ENCODE results near the gene KRTAP4-8.
"Not testable (repeated sequence)": the region's sequence is repeated elsewhere in the genome, so short reads cannot be mapped to it uniquely, and the experiment has no call there.

Gene KRTAP4-8

GRCh38 chr17:41108728-41109386 lies 10.9 kb upstream of the KRTAP4-8 start:
- DNase-seq (ENCODE audit: low spot score) = not testable (repeated sequence)

- no peak for DNase-seq (ENCODE audit: low spot score)
Measured at GRCh38 chr17:41107941-41108450, 10.1 kb upstream of the KRTAP4-8 start.

- not testable (repeated sequence) for DNase-seq (ENCODE audit: low spot score)
Measured at GRCh38 chr17:41105347-41105746, 7.4 kb upstream of the KRTAP4-8 start, which contains the start of gene KRTAP4-9. Gene KRTAP4-9 (plus strand): TSS chr17:41105389. CDS start chr17:41105389, 0 bp downstream.

GRCh38 chr17:41104386-41105038 lies 6.6 kb upstream of the KRTAP4-8 start:
- not testable (repeated sequence) for DNase-seq (ENCODE audit: low spot score)

GRCh38 chr17:41103896-41104295 lies 6.0 kb upstream of the KRTAP4-8 start:
- DNase-seq (ENCODE audit: low spot score) = no peak

GRCh38 chr17:41101586-41102259 lies 3.8 kb upstream of the KRTAP4-8 start, which contains the start of gene KRTAP4-16:
Gene KRTAP4-16 (minus strand): TSS chr17:41102209. CDS start chr17:41102209, 0 bp downstream.
- no peak for DNase-seq (ENCODE audit: low spot score)

- not testable (repeated sequence) for DNase-seq (ENCODE audit: low spot score)
Measured at GRCh38 chr17:41099682-41100480, 1.9 kb upstream of the KRTAP4-8 start.

GRCh38 chr17:41098481-41098880 lies 539 bp upstream of the KRTAP4-8 start:
- DNase-seq (ENCODE audit: low spot score) = no peak

GRCh38 chr17:41096055-41096454 lies 1.9 kb downstream of the KRTAP4-8 start:
- DNase-seq (ENCODE audit: low spot score) = no peak

GRCh38 chr17:41088760-41089352 lies 9.1 kb downstream of the KRTAP4-8 start:
- not testable (repeated sequence) for DNase-seq (ENCODE audit: low spot score)

- DNase-seq (ENCODE audit: low spot score) = not testable (repeated sequence)
Measured at GRCh38 chr17:41084100-41084856, 13.7 kb downstream of the KRTAP4-8 start, which contains the start of gene KRTAP4-7. Gene KRTAP4-7 (plus strand): TSS chr17:41084150. CDS start chr17:41084207, 57 bp downstream.

- not testable (repeated sequence) for DNase-seq (ENCODE audit: low spot score)
Measured at GRCh38 chr17:41083427-41083826, 14.5 kb downstream of the KRTAP4-8 start.

- DNase-seq (ENCODE audit: low spot score) = no peak
Measured at GRCh38 chr17:41082626-41083025, 15.3 kb downstream of the KRTAP4-8 start.

GRCh38 chr17:41076788-41077187 lies 21.2 kb downstream of the KRTAP4-8 start:
- DNase-seq (ENCODE audit: low spot score) = no peak

GRCh38 chr17:41073676-41074075 lies 24.3 kb downstream of the KRTAP4-8 start:
- DNase-seq (ENCODE audit: low spot score) = no peak

- no peak for DNase-seq (ENCODE audit: low spot score)
Measured at GRCh38 chr17:41071606-41072360, 26.2 kb downstream of the KRTAP4-8 start.

- DNase-seq (ENCODE audit: low spot score) = no peak
Measured at GRCh38 chr17:41069031-41069430, 28.9 kb downstream of the KRTAP4-8 start.

GRCh38 chr17:41067281-41067680 lies 30.7 kb downstream of the KRTAP4-8 start:
- DNase-seq (ENCODE audit: low spot score) = no peak

GRCh38 chr17:41065829-41066624 lies 31.9 kb downstream of the KRTAP4-8 start, which contains the start of gene KRTAP2-4:
Gene KRTAP2-4 (minus strand): TSS chr17:41065879. CDS start chr17:41065845, 34 bp downstream.
- no peak for DNase-seq (ENCODE audit: low spot score)
